ENCODE measurements around the gene EMX2.

Gene EMX2

GRCh38 chr10:117519286-117519685, 23.3 kb upstream of the EMX2 start:
- H3K4me3 ChIP-seq (replicated peaks; ENCODE audit: low read depth, low read length), result no peak overlapping the region
- DNase-seq (ENCODE audit: extremely low read depth, insufficient read length), result no peak

GRCh38 chr10:117519879-117520278, 22.7 kb upstream of the EMX2 start:
- no peak for DNase-seq (ENCODE audit: extremely low read depth, insufficient read length)
- Histone ChIP-seq H3K4me3 (replicated peaks; ENCODE audit: low read depth, low read length) (no peak overlapping the region), H3K36me3 (ENCODE audit: control insufficient read depth, insufficient read depth, low read length) (no peaks in the 10 kb centered on the region), H3K27me3 (replicated peaks; ENCODE audit: control insufficient read depth, insufficient read depth, low read length) (no peaks in the 10 kb centered on the region; the same call in none of the 2 replicates)
- TF ChIP-seq, protein P1, sequence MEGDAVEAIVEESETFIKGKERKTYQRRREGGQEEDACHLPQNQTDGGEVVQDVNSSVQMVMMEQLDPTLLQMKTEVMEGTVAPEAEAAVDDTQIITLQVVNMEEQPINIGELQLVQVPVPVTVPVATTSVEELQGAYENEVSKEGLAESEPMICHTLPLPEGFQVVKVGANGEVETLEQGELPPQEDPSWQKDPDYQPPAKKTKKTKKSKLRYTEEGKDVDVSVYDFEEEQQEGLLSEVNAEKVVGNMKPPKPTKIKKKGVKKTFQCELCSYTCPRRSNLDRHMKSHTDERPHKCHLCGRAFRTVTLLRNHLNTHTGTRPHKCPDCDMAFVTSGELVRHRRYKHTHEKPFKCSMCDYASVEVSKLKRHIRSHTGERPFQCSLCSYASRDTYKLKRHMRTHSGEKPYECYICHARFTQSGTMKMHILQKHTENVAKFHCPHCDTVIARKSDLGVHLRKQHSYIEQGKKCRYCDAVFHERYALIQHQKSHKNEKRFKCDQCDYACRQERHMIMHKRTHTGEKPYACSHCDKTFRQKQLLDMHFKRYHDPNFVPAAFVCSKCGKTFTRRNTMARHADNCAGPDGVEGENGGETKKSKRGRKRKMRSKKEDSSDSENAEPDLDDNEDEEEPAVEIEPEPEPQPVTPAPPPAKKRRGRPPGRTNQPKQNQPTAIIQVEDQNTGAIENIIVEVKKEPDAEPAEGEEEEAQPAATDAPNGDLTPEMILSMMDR (IDR thresholded peaks at IDR 0.05; ENCODE audit: insufficient read depth, low read length, poor library complexity, severe bottlenecking), result no peak

More at GRCh38 chr10:117519286-117519685, 23.3 kb upstream of the EMX2 start:
- Histone ChIP-seq H3K36me3 (ENCODE audit: control insufficient read depth, insufficient read depth, low read length) (no peaks in the 10 kb centered on the region), H3K27me3 (replicated peaks; ENCODE audit: control insufficient read depth, insufficient read depth, low read length) (no peaks in the 10 kb centered on the region; the same call in none of the 2 replicates)
- TF ChIP-seq, protein P1 (IDR thresholded peaks at IDR 0.05; ENCODE audit: insufficient read depth, low read length, poor library complexity, severe bottlenecking), result no peak

- Histone ChIP-seq H3K27me3 (replicated peaks; ENCODE audit: control insufficient read depth, insufficient read depth, low read length) (peaks cover 5% of the 10 kb centered on the region), H3K4me3 (replicated peaks; ENCODE audit: low read depth, low read length) (no peak overlapping the region), H3K36me3 (ENCODE audit: control insufficient read depth, insufficient read depth, low read length) (no peaks in the 10 kb centered on the region)
- no peak for DNase-seq (ENCODE audit: extremely low read depth, insufficient read length)
- TF ChIP-seq, protein P1 (IDR thresholded peaks at IDR 0.05; ENCODE audit: insufficient read depth, low read length, poor library complexity, severe bottlenecking), result no peak
These were observed 11.8 kb upstream of the EMX2 start for GRCh38 chr10:117530791-117531190.

- DNase-seq (ENCODE audit: extremely low read depth, insufficient read length), result no peak
- Histone ChIP-seq H3K4me3 (replicated peaks; ENCODE audit: low read depth, low read length) (no peak overlapping the region), H3K27me3 (replicated peaks; ENCODE audit: control insufficient read depth, insufficient read depth, low read length) (peaks cover 8% of the 10 kb centered on the region), H3K36me3 (ENCODE audit: control insufficient read depth, insufficient read depth, low read length) (no peaks in the 10 kb centered on the region)
- TF ChIP-seq, protein P1 (IDR thresholded peaks at IDR 0.05; ENCODE audit: insufficient read depth, low read length, poor library complexity, severe bottlenecking), result no peak
These were observed 11.1 kb upstream of the EMX2 start for GRCh38 chr10:117531371-117532002.

DNA sequence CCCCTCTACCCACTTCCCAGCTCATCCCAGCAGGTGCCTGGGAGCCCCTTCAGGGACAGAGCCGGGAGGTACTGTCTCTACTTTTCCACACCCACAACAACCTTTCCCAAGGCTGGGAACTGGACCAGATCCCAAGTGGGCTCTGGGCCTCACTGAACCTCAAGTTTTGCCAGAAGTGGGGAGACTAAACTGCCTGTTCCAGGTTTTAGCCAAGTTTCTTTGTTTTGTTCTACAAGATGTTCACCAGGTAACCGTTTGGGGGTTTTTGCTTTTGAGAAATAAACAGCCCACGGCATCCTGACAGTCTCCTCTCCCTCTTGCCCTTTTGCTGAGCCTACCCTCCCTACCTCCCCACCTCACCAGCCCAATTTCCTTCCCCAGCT, 10.6 kb upstream of the EMX2 start:
- TF ChIP-seq, protein P1 (IDR thresholded peaks at IDR 0.05; ENCODE audit: insufficient read depth, low read length, poor library complexity, severe bottlenecking), result no peak
- no peak for DNase-seq (ENCODE audit: extremely low read depth, insufficient read length)
- Histone ChIP-seq H3K4me3 (replicated peaks; ENCODE audit: low read depth, low read length) (no peak overlapping the region), H3K27me3 (replicated peaks; ENCODE audit: control insufficient read depth, insufficient read depth, low read length) (peaks cover 8% of the 10 kb centered on the region), H3K36me3 (ENCODE audit: control insufficient read depth, insufficient read depth, low read length) (no peaks in the 10 kb centered on the region)

All from GM06990 (cell line).